Cerebellar nuclear complex (tissue), 1 donor: ENCODE measurements around the gene DPP10.

ENCODE experiments used
- DNase-seq, 2 experiments: peaks; one replicate each; lab custom pipeline; 2025; lab: John Stamatoyannopoulos, UW

Gene DPP10

DNA sequence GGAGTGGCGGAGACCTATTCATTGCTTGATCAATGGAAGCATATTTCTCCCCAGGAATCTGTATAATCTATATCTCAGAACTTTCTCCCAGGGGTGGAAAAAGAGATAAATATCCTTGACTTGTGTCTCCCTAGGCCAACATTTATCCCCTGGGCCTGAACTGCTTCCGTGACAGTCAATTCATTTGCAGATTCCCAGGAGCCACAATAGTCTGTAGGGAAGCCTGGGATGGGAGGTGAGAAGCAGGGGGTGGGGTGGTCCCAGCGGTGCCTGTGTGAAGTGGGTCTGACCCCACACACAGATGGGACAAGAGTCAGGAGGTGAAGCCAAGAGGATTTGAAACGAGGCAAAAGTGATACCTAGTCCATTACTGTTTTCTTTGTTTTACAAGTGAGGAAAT is 166.8 kb downstream of the DPP10 start:
- DNase-seq: no peak

DNA sequence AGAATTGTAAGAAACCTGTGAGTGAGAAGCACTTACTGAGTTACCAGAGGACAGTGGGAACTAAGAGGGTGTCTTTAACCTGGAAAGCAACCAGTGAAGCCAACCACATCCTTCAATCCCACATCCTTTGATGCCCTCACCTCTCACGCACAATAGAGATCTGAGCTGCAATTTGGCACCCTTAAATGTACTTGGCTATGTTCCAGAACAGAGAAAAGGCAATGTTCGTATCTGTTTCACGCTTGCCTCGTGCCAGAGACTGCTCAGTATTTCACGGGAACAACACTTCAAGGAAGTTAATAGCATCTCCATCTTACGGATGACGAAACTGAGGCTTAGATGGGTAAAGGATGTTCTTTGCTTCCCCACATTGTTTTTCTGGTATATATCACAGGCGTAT is 167.4 kb downstream of the DPP10 start:
- DNase-seq: no peak

DNA sequence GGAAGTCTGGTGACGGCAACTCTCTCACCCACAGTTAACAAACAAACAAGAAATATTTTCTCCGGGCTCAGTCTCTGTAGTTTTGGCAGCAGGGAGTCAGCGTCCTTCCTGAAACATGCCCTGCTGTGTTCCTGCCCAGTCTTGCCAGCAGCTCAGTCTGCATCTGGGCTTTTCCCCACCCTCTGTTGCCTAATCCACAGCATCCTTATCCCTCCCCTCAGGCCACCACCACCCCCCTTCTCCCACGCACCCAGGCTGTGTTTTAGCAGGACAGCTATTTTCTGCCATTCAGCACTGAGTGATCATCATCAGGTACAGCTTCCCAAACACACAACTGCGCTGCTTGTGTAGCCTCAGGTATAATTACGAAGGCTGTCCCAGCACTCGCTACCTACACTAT is 168.2 kb downstream of the DPP10 start:
- no peak for DNase-seq

DNA sequence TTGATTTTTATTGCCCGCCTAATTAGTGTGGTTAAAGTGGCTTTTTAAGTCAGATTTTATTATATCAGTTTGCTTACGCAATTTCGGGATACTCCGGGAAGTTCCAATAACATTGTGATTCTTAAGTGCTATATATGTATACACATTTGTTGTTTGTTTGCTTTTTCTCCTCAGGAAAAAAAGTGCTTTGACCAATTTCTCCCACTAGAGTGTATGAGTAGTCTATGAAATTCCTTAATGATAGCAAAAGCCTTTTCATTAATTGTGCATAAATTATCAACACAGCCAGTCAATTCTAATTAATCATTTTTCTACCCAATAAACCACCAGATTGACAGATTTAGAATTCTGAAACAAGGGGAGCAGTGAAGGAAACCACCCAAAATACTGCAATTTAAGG is 172.2 kb downstream of the DPP10 start:
- no peak for DNase-seq

DNA sequence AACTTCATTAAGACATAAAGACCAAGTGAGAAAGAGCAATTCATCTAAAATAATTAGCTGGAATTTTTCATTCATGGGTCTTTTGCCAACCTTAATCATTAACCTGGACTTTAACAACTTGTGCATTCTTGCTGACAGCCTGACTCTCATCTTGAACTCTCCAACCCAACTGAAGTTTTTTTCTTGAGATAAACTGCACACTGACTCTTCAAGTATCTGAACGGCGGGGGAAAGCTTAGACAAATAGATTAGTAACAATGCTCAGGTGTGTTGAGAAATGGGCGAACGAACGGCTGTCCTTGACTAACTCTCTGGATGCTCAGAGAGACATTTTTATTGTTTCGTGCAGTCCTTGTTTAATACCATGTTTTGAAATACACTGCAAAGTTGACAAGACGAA is 186.0 kb downstream of the DPP10 start:
- DNase-seq: no peak

DNA sequence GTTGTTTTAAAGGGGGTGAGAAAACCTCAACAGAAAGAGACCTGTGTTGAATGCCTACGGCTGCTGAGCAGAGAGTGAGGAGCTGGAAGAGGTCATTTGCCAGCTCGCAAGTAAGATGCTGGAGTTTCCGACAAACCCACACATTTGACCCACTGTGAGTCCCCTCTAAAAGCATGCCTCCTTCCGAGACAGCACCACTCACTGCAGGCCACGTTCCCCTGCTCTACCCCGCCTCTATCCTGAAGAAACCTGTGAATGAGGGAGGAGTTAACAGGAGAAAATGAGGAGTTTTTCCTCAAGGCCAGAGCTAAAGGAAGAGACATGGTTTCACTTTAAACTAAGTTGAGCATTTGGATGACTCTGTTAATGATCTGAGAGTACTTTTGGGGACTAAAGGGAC is 188.7 kb downstream of the DPP10 start:
- no peak for DNase-seq

DNA sequence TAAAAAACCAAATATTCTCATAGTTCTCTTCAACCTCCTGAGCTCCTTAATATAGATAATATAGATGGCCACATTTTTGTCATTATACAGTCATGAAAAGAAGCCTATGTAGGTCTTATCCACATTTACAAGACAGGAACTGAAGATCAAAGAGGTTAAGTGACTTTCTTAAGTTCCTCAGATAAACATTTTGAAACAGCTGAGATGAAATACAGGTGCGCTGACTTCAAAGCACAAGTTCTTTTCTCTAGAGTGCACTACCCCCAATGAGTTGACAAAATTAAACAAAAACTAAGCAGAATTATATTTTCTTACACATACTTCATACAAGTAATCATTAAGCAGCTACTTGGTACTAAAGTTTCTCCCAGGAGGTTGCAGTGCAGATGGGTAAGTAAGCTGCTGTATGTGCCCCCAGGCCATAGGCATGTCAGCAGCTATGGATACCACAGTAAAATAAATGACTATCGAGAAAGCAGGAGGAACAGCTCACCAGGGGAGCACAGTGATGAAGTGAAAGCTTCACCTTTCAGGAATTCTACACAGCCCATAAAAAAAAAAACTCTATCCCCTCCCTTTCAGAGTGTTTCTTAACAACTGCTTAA is 199.8 kb downstream of the DPP10 start:
- DNase-seq: no peak

DNA sequence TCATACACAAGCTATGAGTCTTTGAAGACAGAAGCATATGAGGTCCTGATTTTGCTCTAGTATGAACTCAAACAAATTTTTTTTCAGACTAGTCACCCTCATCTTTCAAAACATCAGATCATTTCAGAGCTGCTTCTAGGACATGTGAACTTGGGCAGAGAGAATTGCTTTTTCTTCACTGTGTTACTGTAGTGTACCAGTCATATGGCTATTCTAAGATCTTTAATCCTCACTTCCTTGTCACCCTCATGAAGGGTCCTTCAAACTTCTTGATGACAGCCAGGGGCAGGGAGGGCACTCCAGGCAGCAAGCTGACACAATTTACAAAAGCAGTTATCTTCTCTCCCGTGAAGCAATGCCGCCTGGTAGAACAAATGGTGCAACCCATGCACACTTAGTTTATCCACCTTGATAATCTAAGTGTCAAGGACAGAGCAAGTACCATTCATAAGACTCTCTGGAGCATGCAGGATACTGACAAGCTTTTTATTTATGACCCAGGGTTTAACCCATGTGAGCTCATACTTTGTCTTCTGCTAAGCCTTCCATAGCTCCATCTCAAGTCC is 200.6 kb downstream of the DPP10 start:
- DNase-seq: no peak

DNA sequence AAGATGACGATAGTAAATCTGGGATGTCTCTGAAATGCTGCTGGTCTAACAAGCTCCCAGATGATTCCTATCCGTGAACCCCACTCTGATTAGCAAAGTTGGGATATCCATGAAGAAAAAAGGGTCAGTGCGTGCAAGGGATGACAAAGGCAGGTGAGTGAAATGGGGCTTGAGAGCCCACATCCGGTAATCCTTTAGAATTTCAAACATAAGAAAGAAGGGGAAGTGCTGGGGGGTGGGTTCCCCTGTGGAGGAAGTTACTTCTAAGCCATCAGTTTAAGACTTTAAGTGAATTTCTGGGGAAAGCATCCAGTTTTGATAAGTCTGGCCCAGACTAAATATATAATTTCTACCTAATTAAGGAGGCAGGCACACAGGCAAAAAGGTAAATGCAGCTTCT is 209.5 kb downstream of the DPP10 start:
- DNase-seq: no peak

DNA sequence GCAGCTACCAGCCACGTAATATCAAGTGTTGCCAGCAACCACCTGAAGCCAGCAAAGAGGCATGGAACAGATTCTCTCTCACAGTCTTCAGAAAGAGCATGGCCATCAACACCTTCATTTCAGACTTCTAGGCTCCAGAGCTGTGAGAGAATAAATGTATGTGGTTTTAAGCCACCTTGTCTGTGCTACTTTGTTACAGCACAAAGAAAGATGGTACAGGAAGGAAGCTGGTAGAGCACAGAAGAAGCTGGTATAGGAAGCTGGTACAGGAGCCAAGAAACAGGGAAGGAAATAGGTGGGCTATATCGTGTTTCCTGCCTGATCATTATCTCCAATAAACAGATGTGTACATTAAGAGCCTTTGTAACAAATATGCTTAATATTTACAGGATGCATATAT is 217.4 kb downstream of the DPP10 start:
- DNase-seq: no peak

DNA sequence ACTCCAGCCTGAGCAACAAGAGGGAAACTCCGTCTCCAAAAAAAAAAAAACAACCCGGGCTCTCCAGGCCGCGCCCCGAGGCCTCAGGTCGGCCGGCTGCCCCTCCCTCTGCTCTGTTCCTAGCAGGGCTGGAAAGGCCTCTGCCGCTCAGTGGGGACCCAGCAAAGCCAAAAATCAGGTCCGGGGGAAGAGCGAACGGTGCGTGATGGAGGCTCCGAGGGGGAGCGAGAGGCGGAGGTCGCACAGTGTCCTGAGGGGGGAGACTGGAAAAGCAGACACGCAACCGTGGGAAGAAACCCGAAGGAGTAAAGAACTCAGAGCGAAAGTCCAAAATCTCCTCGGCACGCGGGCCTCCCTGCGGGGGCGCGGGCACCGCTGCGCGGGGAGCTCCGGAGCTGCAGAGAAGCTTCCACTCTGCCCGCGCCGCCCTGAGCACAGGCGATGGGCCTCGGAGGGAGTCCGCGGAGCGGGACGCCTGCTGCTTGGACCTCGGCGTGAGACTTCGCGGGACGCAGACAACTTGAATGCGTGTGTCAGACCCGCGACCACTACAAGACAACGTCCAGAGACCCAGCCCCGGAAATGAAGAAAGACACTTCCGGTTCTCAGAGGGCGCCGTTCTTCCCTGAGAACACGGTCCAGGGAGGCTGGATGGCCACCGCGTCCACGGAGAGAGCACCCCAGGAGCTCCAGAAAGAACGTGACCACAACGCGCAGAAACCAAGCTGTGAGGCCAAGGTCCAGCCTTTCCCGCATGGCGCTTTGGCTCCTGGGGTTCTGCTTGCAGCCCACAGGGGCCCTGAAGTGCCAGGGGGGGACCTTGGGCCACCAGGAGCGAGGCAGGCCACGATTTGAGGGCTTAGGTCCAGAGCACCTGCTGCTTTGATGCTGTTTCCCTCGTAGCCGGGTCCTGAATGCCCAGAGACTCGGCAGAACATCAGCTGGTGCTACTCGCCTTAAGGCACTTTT is 219.8 kb downstream of the DPP10 start:
- DNase-seq: no peak

DNA sequence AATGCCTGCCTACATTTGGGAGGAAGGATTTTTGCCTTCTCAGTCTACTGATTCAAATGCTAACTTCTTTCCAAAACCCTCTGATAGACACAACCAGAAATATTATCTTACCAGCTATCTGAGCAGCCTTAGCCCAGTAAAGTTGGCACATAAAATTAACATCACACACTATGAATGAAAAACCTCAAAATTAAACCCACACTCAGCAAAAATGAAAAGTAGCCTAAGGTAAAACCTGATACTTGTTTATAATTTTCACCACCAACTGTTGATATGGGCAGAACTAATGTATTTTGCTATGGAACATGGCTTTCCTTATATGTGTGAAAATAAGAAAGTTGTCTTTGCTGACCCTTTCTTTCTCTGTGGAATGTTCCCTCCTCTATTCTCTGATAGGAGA is 226.0 kb downstream of the DPP10 start:
- DNase-seq: no peak

DNA sequence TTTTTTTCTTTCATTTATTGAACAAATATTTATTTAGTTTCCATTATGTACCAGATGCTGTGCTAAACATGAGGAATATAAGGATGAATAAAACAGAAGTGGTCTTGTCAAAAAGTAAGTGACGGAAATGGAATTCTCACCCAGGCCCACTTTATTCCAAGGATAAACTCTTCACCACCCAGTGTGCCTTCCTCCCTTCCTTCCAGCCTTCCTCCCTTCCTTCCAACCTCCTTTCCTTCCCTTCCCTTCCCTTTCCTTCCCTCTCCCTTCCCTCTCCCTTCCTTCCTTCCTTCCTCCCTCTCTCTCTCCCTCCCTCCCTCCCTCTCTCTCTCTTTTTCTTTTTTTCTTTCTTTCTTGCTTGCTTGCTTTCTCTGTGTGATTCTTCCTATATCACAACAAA is 240.8 kb downstream of the DPP10 start:
- no peak for DNase-seq

DNA sequence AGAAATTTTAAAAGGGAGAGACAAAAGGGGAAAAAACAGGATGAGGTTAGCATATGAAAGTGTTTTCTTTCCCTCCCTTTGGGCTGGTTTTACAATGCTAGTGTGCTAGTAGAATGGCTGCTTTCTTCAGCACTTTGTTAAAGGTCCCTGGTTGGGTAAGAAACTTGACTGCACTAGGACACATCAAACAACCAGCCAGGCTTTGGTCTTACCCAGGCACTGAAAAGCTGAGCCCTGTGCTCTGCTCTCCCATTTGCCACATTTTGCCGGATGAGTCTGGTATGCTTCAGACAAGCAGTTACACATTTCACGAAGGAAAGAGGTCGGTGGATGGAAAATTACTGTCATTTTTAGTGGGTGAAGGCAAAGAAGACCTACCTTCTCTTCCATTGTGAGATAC is 242.0 kb downstream of the DPP10 start:
- DNase-seq: no peak

DNA sequence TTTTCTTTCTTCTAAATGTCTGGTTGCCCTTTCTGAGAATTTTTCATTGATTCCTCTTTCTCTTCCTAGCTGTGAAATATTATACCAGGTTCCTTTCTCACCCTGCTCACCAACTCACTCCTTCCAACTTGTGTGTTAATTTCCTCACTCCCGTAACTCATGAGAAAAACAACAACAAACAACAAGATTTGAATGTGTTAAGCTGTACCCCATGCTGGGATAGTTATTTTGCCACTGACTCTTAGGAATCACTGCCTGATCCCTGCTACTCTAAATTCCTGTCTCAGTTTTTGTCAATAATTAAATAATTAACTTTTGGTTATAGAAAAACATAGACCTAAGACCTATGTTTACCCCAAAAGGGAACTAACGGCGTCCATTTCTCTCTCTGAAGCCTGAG is 242.7 kb downstream of the DPP10 start:
- no peak for DNase-seq

DNA sequence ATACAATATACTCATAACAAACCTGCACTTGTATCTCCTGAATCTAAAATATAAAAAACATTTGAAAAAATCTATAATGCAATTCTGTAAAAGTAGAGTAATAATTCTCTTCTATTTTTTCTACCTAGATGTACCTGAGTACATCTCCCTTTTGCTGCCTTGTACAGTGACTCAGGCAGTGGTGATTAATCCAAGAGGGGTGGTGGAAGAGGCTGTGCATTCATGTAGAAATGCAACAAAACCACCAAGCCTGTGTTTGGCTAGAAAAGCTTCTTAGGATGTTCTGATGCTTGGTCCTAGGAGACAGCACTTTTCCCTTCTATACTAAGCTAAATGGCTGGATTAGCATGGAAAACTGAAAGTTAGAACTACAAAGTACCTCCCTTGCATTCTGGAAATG is 245.8 kb downstream of the DPP10 start:
- no peak for DNase-seq

DNA sequence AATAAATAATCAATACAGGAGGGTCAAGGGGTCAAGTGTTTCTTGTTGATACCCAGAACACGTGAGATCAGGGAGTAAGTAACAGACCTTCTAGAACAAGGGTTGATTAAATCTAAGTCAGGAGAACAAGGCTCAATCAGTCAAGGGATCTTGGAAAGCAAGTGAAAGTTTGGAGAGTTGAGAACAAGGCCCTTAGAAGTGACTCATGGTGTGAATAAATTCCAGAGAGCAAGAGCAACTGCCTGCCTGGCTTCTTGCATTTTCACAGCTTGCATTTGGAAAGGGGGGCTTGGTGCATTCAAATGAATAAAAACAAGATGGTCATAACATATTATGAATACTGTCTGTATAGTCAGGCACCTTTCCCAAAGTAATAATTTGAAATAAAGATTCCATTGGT is 256.1 kb downstream of the DPP10 start:
- no peak for DNase-seq

DNA sequence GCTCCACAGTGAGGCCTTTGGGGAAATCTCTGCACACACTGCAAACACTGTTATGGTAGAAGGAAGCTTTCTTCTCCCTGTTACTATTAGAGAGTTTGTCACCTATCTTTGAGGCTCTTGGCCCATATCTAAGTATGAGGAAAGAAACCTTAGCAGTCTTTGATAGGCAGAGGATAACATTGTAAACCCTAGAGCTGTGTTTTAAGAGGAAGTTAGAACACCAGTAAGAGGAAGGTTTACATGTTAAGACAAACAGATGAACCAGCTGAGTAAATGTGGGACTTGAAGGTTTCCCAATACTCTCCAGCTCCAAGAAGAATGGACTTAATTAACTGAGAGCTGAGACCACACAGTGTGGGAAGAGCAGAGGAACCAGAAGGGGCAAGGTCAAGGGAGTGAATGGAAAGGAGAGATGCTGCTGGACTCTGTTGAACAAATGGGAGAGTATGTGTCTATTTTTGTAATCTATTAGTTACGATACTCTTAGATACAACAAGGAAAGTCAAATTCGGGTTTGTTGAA is 257.0 kb downstream of the DPP10 start:
- no peak for DNase-seq

DNA sequence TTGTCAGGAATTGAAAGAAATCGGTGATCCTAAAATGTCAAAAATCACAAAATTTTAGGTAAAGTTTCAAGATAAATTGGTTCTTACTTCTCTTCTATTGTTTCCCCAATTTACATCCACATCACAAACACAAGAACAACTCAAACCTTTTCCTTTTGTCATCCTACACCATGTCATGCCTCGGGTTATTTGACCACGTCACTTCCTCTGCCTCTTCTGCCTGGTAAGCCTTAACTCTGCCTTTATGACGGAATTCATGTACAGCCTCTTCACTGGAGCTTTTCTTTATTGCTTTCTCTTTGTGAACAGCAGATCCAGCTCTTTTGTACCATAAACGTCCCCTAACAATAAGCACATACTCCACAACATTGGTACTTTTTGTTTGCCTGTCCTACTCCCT is 258.0 kb downstream of the DPP10 start:
- no peak for DNase-seq

DNA sequence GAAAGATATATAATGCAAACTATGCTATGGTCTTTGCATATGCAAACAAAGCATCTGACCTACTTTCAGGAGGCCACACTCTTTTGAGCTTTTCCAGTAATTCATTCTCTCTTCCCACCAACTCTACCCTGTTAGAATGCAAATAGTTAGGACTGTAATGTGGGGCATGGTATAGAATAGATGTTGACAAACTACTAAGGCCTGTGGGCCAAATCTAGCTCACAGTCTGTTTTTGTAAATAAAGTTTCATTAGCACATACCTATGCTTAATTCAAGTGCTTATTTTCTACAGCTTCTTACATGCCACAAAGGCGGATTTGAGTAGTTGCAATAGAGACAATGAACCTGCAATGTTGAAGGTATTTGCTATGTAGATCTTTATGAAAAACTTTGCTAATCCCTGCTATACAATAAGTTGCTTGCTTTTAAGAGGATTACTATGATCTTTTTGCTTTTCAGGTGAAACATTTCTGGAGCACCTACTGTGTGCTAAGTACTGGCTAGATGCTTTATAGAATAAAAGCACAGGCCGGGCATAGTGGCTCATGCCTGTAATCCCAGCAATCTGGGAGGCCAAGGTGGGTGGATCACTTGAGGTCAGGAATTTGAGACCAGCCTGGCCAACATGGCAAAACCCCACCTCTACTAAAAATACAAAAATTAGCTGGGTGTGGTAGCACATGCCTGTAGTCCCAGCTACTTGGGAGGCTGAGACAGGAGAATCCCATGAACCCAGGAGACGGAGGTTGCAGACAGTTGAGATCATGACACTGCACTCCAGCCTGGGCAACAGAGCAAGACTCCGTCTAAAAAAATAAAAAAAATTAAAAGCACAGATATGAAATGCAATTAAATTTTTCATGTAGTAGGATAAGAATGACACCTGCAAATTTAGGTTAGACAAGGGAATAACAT is 267.8 kb downstream of the DPP10 start:
- DNase-seq: no peak

DNA sequence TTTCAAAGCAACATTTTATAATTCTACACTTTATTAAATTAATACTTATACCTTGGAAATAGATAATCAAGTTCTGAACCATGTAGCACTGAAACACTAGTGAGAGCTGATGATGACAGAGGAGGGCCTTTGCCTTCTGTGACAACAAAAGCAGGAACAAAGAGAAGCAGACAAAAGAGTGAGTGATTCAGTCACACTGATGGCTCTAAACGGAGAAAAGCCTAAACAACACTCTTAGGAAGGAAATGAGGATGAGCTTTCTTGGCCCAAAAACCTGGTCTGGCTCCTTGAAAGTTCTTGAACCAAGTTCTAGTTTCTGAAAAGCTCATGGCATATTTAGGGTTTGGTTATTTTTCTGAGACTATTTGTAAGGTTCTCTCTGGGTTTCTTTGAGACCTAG is 271.9 kb downstream of the DPP10 start:
- no peak for DNase-seq

DNA sequence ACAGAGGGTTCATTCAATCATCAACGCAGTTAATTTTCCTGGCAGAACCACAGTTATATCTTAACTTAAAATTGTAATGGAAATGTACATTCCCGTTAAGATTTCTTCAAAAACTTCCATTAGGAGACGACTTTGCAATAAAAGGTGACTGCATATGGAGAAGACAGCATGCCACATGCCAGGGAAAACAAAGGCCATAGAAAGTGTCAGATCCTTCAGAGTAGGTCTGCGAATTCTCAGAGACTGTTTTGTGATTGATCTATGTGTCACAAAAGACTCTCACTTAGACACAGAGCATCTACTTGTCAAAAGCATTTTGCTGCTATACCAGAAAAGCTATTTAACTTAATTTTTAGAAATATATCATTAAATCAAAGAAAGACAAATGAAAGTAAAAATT is 274.6 kb downstream of the DPP10 start:
- no peak for DNase-seq
